OCI-LY3 (cell line): ENCODE measurements around the gene FAM171A2.

Experiments used
- CTCF ChIP-seq: fragments of 200-600, 300-600 bp; sonication (generic); IDR thresholded peaks from 2 replicates; pipeline ENCODE4 v1.5.1; 2014; ENCODE audit warnings: antibody characterized with exemption, low read length, low read depth
- EZH2phosphoT487 ChIP-seq: fragments of 200-600 bp; shearing (Covaris generic); IDR thresholded peaks from 2 replicates; pipeline ENCODE4 v1.6.1; 2018; ENCODE audit warnings: antibody characterized with exemption, mixed run types, low read depth

- TF ChIP-seq CTCF: no peak
- no peak for TF ChIP-seq EZH2phosphoT487
Observed at GRCh38 chr17:44351464-44351863, 12.2 kb downstream of the FAM171A2 start.
